HG02938 (cell line): ENCODE data around the gene ZNF200.
A peak's percentile ranks its signal among the peaks of the same experiment; 100 is the strongest.
"Not testable (repeated sequence)": the region's sequence is repeated elsewhere in the genome, so short reads cannot be mapped to it uniquely, and the experiment has no call there.

Experiments used
- ATAC-seq: cut with Tn5 transposase; IDR thresholded peaks from one replicate; pipeline ENCODE4 v1.9.1; 2021; ENCODE audit warnings: mild to moderate bottlenecking, moderate library complexity; ENCODE audit not compliant: unreplicated experiment

Gene ZNF200, protein sequence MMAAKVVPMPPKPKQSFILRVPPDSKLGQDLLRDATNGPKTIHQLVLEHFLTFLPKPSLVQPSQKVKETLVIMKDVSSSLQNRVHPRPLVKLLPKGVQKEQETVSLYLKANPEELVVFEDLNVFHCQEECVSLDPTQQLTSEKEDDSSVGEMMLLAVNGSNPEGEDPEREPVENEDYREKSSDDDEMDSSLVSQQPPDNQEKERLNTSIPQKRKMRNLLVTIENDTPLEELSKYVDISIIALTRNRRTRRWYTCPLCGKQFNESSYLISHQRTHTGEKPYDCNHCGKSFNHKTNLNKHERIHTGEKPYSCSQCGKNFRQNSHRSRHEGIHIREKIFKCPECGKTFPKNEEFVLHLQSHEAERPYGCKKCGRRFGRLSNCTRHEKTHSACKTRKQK

DNA sequence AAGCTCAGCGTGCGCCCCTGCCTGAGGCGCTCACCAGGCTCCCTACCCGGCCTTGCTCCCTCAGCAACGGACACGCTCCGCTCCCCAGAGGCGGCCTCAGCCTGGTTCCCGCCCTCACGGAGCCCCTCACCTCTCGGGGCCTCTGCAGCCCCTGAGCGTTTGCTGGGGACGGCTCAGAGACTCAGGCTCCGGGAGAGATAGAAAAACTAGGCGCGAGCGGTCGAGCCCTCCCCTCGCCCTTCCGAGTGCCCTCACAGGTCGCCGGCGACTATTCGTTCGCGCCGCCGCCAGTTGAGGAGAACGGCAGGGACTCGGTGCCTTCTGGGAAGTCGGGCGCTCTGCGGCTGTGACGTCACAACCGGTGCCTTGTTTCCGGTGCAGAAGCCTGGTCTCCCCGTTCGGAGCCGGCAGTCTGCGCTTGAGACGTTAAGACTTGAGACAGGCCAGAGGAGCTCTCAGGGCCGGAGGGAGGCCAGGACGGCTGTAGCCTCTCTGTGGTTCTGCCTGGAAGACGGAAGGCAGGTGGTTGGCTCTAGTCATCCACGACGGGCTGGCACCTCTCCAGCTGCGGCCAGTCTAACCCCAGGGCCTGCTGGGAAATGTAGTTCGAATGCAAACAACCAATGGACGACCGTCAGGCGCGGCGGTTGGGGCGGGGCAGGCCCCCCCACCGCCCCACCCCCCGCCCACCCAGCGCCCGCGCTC lies at the start of gene ZNF200:
TSS of gene ZNF200 (minus strand) at position 302 of the 705 bp plus-strand sequence. CDS start 1,403 bp downstream, outside the sequence.
- peak; percentile 89 for ATAC-seq

- ATAC-seq: no peak
Measured at GRCh38 chr16:3283543-3284447, 48.8 kb upstream of the ZNF200 start.

DNA sequence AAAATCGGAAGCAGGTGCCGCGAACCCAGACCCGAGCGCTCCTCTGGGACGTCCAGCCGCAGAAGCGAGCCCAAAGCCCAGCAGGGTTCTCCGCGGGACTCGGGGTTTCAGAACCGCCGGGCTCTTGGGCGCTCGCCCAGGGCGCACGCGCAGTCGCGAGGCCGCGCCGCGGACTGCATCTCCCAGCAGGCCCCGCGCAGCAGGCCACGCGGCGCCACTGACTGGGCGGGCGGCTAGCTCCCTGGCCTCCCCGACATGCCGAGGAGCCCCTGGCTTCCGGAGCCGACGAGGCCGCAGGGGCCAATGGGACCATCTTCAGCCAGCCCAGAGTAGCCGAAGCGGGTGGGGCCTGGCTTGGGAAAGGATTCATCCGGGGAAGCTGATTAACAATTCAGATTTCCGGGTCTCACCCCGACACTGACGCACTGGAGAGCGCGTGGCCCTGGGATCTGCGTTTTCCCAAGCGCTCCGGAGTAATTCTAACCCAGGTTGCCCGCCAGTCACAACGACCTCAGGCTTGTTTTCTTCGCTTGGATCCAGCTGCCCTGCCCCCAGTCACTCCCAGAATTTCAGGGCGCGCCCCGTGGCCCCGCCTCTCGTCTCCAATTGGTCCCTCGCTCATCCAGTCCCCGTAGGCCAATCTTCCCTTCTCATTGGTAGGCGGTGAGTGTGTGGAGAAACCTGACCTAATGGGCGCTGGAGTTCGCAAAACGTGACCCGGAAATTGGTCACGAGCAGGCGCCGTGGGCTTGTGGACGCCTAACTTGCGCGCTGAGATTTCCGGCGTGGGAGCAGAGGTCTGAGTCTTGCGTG lies 48.0 kb upstream of the ZNF200 start, which contains the start of gene ZNF263:
TSS of gene ZNF263 (plus strand) at position 762 of the 813 bp plus-strand sequence. CDS start 328 bp downstream, outside the sequence.
- peak; percentile 86 for ATAC-seq

DNA sequence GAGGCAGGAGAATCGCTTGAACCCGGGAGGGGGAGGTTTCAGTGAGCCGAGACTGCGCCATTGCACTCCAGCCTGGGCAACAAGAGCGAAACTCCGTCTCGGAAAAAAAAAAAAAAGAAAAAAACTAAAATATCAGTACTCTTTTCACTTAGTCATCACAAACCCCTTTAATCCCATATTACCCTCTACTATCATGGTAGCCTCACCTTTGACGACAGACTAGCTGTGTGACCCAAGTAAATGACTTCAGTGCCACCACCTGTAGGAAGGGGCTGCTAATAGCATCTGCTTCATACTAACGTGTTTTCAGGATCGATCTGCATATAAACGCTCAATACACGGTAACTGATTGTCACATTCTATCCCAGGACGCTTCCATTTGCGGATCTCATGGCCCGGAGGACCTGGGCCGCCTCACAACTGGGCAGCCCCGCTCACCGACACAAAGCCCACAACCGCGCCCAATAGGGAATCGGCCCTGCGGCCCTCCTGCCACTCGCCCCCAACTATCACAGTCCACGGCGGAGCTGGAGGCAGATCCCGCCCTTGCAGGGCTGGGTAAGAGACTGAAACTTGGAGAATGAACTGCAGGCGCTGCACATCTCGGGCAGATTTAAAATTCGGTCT lies 47.3 kb upstream of the ZNF200 start:
- ATAC-seq: peak; percentile 40

DNA sequence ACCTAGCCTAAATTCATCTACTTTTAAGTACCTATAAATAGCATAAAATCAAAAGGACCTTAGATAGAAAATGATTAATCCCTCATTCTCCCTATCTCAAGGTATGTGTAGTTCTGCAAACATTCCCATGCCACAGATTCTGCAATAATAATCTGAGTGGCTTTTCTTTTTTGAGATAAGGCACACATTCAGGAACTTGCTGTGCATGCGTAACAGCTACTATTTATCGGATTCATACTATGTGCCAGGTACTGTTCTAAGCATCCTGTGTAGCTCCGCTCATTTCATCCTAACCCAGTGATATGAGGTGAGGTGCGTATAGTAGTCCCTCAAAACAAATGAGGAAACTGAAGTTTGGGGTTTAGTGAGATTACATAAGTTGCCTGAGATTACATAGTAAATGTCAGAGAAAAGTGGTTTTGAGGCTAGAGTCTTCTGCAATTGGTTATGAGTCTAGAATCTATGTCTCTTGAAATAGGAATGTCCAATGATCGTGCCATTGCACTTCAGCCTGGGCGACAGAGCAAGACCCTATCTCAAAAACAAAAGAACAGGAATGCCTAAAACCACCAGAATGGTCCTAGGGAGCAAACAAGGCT lies 46.4 kb upstream of the ZNF200 start:
- ATAC-seq: no peak

- no peak for ATAC-seq
Measured at GRCh38 chr16:3276679-3277078, 41.7 kb upstream of the ZNF200 start.

GRCh38 chr16:3274947-3275346 lies 40.0 kb upstream of the ZNF200 start:
- ATAC-seq: no peak

DNA sequence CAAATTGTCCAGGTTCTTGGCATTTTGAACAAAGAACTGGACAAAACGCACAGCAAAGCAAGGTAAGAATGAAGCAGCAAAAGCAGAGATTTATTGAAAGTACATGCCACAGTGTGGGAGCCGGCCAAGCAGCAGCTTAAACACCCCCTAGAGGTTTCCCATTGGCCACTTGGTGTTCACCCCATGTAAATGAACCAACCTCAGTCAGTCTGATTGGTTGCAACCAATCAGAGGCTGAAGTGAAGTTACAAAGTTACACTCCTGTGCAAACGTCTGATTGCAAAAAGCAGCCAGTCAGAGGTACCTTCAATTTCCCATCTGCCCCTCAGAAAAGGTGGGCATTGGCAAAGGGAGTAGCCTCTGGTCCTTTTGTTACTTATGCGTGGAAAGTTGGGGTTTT lies 39.5 kb upstream of the ZNF200 start:
- no peak for ATAC-seq

DNA sequence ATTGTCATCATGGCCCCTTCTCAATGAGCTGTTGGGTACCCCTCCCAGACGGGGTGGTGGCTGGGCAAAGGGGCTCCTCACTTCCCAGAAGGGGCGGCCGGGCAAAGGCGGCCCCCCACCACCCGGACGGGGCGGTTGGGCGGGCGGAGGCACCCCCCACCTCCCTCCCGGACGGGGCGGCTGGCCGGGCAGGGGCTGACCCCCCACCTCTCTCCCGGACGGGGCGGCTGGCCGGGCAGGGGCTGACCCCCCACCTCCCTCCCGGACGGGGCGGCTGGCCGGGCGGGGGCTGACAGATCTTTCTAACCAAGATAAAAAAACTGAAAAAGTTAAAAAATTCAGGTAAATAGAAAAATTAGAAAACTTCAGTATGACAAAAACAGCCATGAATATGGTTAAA lies 36.3 kb upstream of the ZNF200 start:
- ATAC-seq: not testable (repeated sequence)

GRCh38 chr16:3270718-3271117 lies 35.8 kb upstream of the ZNF200 start:
- ATAC-seq: not testable (repeated sequence)

DNA sequence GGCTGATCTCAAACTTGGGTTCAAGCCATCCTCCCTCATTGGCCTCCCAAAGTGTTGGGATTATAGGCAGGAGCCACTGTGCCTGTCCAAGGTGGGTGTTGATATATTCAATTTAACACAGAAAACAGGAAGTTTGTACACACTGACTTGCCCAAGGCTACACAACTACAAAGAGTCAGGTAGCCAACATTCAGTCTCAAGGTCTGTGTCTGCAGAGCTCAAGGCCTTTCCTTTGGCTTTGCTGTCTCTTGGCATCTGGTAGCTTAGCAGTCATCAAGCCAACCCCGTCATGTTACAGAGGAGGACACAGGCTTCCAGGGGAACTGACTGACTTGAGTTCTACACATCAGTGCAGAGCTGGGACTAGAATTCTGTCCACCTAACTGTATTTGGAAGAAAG lies 33.3 kb upstream of the ZNF200 start:
- no peak for ATAC-seq

GRCh38 chr16:3266873-3267537 lies 32.0 kb upstream of the ZNF200 start:
- no peak for ATAC-seq

DNA sequence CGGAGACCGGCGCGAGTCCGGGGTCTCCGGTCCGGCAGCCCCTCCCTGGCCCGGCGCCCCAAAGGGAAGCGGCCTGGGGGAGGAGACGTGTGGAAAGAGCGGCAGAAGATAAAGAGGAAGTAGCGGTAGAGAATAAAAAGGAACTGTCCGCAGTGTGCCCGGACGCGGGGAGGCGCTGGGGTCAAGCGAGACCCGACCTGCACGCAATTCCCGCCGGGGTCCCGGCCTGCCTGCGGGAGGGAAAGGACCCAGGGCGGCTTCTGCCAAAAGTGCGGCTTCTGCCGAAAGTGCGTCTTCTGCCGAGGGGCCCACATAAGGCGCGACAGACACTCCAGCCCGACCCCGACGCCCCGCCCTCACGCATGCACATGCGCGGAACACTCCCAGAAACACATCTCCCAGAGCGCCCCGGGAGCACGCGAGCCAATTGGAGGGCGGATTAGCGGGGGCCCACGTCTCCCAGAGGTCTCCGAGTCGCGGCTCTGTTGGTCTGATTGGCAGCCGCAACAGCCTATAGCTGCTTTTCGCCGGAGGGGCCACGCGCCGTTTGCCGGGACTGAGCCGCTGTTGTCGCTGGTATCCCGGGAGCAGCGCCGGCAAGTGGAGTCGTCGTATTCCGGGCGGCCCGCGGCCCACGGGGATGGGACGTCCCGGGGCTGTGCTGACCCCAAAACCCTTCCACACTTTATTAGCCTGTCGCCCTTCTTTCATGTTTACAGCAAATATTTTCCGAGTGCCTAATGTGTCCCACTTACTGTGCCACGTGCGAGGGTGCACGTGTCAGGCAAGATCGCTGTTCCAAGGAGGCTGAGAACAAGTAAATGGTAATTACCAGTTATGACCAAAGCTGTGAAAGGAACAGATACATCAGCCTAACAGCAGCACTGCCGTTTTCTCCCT lies 29.4 kb upstream of the ZNF200 start:
- ATAC-seq: peak; percentile 76

DNA sequence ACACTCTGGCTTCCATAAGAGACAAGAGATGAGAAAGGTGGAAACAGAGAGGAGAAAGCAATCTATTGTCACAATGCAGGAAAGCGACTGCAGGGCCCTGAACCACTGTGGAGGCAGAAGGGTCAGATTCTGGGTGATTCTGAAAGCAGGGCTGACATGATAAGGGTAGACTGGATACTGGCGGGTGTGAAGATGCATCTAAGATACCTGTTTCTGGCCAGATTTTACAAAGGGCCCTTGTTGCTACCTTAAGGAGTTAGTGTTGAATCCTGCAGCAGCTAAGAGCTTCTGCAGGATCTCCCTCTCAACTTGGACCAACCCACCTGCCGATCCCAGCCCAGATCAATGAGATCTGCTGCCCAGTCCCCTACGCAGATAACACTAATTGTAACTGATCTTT lies 27.6 kb upstream of the ZNF200 start:
- ATAC-seq: no peak

DNA sequence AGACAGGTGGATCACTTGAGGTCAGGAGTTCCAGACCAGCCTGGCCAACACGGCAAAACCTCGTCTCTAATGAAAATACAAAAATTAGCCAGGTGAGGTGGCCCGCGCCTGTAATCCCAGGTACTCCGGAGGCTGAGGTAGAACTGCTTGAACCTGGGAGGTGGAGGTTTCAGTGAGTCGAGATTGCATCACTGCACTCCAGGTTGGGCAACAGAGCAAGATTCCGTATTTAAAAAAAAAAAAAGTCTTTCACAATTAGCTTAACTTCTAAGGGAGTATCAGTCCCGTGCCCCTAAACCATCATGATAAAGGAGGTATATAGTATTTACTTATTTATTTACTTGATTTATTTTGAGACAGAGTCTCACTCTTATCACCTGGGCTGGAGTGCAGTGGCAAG lies 24.9 kb upstream of the ZNF200 start:
- ATAC-seq: no peak

DNA sequence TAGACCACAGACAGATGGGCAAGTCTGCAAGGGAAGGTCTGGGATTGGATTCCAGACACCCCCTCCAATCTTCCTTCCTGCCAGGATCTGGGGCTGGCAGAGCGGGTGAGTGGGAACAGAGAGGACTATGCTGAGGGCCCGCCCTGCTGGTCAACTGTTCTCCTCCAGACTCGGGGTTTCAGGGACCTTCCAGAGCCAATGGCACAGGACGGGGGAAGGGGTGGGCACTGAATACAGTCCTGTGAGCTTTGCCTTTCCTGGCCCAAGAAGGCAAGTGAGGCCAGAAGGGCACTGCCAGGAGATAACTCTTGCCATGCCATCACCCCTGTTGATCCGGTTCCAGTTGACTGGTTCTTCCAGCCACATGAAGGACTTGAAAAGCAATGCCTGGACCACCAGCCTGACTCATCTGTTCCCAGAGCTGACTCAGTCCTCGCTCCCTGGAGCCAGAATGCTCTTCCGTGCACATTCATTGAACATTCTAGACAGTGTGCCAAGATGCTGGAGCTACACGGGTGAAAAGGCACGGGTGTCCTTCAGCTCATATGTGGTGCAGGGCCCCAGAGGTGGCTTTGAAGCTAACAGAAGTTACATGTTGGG lies 22.0 kb upstream of the ZNF200 start:
- ATAC-seq: no peak

GRCh38 chr16:3256146-3256865 lies 21.3 kb upstream of the ZNF200 start, which contains the start of gene MEFV:
TSS of gene MEFV (minus strand) at chr16:3256633. CDS start at chr16:3256587, 46 bp downstream.
- no peak for ATAC-seq
